ENCODE measurements around the gene CAMK1D. TPM values are rescaled to one million over a fixed set of nuclear protein-coding genes. Genes with fewer than 3 reads are reported as not detected.

The CAMK1D gene
- total RNA-seq, 1 experiment from 2014 or later = 0.63 TPM

DNA sequence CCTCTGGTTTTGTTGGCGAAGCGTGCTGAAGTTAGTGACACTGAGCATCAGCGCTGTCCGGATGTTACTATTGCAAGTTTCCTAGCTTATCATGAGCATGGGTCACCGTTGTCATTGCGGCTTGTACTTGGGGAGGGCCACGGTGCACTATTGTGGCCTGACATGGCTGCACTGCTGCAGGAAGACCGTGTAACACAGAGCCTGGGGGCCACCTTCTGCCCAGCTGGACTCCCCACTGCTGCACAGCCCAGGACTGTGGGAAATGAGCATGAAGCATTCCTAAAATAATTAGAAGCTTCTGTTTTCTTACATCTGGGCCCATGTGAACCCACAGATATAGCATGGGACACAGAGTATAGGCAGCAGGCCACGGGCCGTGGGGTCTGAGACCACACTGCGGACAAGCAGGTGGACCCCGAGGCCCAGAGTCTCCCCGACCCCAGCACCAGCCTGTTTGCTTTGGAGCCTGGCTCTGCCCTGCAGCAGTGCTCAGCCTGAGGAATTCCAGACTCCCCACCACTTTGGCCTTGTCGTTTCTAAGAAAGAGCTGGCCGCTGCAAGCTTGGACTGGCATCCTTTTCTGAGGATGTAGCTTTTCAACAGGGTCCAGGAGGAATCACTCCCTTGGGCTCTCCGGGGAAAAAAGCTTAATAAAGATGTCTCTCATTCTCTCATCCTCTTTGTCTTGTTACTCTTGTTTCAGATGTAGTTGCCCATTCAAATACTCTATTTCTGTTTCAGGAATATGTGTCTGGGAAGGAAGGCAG lies 473.0 kb downstream of the CAMK1D start:
- no peak overlapping the region for H3K4me2 ChIP-seq (ENCODE audit: low read depth, low read length, poor library complexity, severe bottlenecking)
- H3K4me1 ChIP-seq (ENCODE audit: low read length) = no peaks in the 10 kb centered on the region
- no peaks in the 10 kb centered on the region for H3K36me3 ChIP-seq (ENCODE audit: insufficient read depth, low read length)
- H3K27me3 ChIP-seq (ENCODE audit: low read length) = no peaks in the 10 kb centered on the region
- no peak overlapping the region for H2AFZ ChIP-seq (ENCODE audit: low read length)
- H4K20me1 ChIP-seq (ENCODE audit: insufficient read depth, low read depth, low read length) = no peaks in the 10 kb centered on the region
- no peaks in the 10 kb centered on the region for H3K9me3 ChIP-seq (ENCODE audit: low read length)
- H3K9ac ChIP-seq (ENCODE audit: low read length) = no peak overlapping the region
- no peak overlapping the region for H3K27ac ChIP-seq (ENCODE audit: low read length)
- no peaks in the 10 kb centered on the region for H3K79me2 ChIP-seq (ENCODE audit: low read length)
- no peak overlapping the region for H3K4me3 ChIP-seq (ENCODE audit: low read length)
- no peaks in the 10 kb centered on the region for H3K9me2 ChIP-seq (replicated peaks; ENCODE audit: insufficient read depth, low read length)
- no peak for DNase-seq

GRCh38 chr10:12822893-12823170 lies 473.5 kb downstream of the CAMK1D start:
- no peaks in the 10 kb centered on the region for H3K4me1 ChIP-seq (ENCODE audit: low read length)

DNA sequence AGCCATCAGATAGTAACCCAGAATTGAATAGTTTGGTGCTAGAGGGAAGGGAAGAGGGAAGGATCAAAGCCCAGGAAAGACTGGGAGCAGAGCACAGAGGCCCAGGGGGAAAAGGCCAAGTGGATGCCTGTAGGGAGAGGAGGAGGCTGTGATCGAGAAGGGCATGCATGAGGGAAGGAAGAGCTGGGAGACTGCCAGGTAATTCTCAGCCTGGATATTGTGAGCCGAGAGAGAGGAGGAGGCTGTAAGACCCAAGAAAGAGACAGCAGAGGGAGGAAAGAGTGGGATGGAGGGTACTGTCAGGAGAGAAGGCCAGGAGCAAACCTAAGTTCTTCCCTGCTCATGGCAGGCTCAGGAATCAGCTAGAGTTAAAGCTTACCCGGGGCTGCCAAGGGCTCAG lies 474.0 kb downstream of the CAMK1D start:
- DNase-seq = no peak
- Histone ChIP-seq H3K4me1 (ENCODE audit: low read length) (no peaks in the 10 kb centered on the region), H3K4me2 (ENCODE audit: low read depth, low read length, poor library complexity, severe bottlenecking) (no peak overlapping the region), H2AFZ (ENCODE audit: low read length) (no peak overlapping the region), H3K9ac (ENCODE audit: low read length) (no peak overlapping the region), H3K27me3 (ENCODE audit: low read length) (no peaks in the 10 kb centered on the region), H3K4me3 (ENCODE audit: low read length) (no peak overlapping the region), H3K36me3 (ENCODE audit: insufficient read depth, low read length) (no peaks in the 10 kb centered on the region), H3K9me3 (ENCODE audit: low read length) (no peaks in the 10 kb centered on the region), H3K27ac (ENCODE audit: low read length) (no peak overlapping the region), H4K20me1 (ENCODE audit: insufficient read depth, low read depth, low read length) (no peaks in the 10 kb centered on the region), H3K9me2 (replicated peaks; ENCODE audit: insufficient read depth, low read length) (no peaks in the 10 kb centered on the region), H3K79me2 (ENCODE audit: low read length) (no peaks in the 10 kb centered on the region)

More at GRCh38 chr10:12822893-12823170, 473.5 kb downstream of the CAMK1D start:
- Histone ChIP-seq H3K27ac (ENCODE audit: low read length) (no peak overlapping the region), H3K36me3 (ENCODE audit: insufficient read depth, low read length) (no peaks in the 10 kb centered on the region), H3K27me3 (ENCODE audit: low read length) (no peaks in the 10 kb centered on the region), H3K9me2 (replicated peaks; ENCODE audit: insufficient read depth, low read length) (no peaks in the 10 kb centered on the region), H3K4me2 (ENCODE audit: low read depth, low read length, poor library complexity, severe bottlenecking) (no peak overlapping the region), H3K9ac (ENCODE audit: low read length) (no peak overlapping the region), H3K79me2 (ENCODE audit: low read length) (no peaks in the 10 kb centered on the region), H2AFZ (ENCODE audit: low read length) (no peak overlapping the region), H4K20me1 (ENCODE audit: insufficient read depth, low read depth, low read length) (no peaks in the 10 kb centered on the region), H3K9me3 (ENCODE audit: low read length) (no peaks in the 10 kb centered on the region), H3K4me3 (ENCODE audit: low read length) (no peak overlapping the region)
- DNase-seq = no peak

DNA sequence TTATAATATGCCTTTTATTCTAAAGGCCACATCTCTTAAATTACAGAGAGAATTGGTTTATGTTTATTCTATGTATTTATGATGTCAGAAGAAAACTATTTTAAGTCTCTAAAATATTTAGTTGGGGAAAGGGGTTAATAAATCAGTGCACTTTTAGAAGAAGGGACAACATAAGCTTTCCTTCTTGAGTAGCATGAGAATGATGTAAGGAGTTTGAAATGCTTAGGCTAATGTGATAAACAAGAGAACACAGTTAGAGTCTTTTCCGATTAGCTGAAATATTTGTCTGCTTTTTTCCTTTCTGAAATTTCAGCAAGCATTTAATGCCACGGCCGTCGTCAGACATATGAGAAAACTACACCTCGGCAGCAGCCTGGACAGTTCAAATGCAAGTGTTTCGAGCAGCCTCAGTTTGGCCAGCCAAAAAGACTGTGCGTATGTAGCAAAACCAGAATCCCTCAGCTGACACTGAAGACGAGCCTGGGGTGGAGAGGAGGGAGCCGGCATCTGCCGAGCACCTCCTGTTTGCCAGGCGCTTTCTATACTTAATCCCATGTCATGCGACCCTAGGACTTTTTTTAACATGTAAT lies 476.0 kb downstream of the CAMK1D start:
- H3K9me3 ChIP-seq (ENCODE audit: low read length) = no peaks in the 10 kb centered on the region
- no peaks in the 10 kb centered on the region; the same call in 1 of the 2 replicates for H3K4me1 ChIP-seq (ENCODE audit: low read length)
- H3K9ac ChIP-seq (ENCODE audit: low read length) = no peak overlapping the region
- no peak for DNase-seq
- H2AFZ ChIP-seq (ENCODE audit: low read length) = no peak overlapping the region
- H3K27ac ChIP-seq (ENCODE audit: low read length) = no peak overlapping the region
- no peaks in the 10 kb centered on the region for H3K79me2 ChIP-seq (ENCODE audit: low read length)
- H3K36me3 ChIP-seq (ENCODE audit: insufficient read depth, low read length) = no peaks in the 10 kb centered on the region
- H4K20me1 ChIP-seq (ENCODE audit: insufficient read depth, low read depth, low read length) = no peaks in the 10 kb centered on the region
- no peaks in the 10 kb centered on the region for H3K9me2 ChIP-seq (replicated peaks; ENCODE audit: insufficient read depth, low read length)
- H3K27me3 ChIP-seq (ENCODE audit: low read length) = no peaks in the 10 kb centered on the region
- H3K4me3 ChIP-seq (ENCODE audit: low read length) = no peak overlapping the region
- H3K4me2 ChIP-seq (ENCODE audit: low read depth, low read length, poor library complexity, severe bottlenecking) = no peak overlapping the region

DNA sequence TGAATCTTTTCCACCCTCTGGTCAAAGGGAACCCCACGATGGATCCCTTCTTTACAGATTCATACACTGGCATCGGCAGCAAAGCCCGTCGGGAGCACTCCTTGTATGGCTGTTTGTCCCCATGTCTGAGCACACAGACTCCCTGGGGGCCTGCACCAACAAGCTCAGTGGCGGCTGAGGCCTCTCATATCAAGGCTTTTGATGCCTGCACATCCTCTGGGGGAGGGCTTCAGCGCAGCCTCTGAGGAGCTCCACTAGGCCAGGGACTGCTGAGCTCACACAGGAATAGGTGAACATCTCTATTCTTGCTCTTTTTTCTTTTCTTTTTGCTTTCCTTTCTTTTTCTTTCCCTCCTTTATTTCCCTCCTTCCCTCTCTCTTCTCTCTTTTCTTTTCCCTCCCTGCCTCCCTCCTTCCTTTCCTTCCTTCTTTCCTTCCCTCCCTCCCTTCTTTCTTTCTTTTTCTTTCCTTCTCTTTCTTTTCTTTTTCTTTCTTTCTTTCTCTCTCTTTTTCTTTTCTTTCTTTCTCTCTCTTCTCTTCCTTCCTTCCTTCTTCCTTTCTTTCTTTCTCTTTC lies 477.5 kb downstream of the CAMK1D start:
- no peaks in the 10 kb centered on the region for H3K36me3 ChIP-seq (ENCODE audit: insufficient read depth, low read length)
- no peaks in the 10 kb centered on the region for H4K20me1 ChIP-seq (ENCODE audit: insufficient read depth, low read depth, low read length)
- H3K9me3 ChIP-seq (ENCODE audit: low read length) = no peaks in the 10 kb centered on the region
- no peak overlapping the region for H3K9ac ChIP-seq (ENCODE audit: low read length)
- no peaks in the 10 kb centered on the region; the same call in 1 of the 2 replicates for H3K4me1 ChIP-seq (ENCODE audit: low read length)
- H3K4me3 ChIP-seq (ENCODE audit: low read length) = no peak overlapping the region
- no peak overlapping the region for H3K4me2 ChIP-seq (ENCODE audit: low read depth, low read length, poor library complexity, severe bottlenecking)
- no peak for DNase-seq
- H3K27ac ChIP-seq (ENCODE audit: low read length) = no peak overlapping the region
- H3K9me2 ChIP-seq (replicated peaks; ENCODE audit: insufficient read depth, low read length) = no peaks in the 10 kb centered on the region
- H2AFZ ChIP-seq (ENCODE audit: low read length) = no peak overlapping the region
- no peaks in the 10 kb centered on the region for H3K79me2 ChIP-seq (ENCODE audit: low read length)
- H3K27me3 ChIP-seq (ENCODE audit: low read length) = no peaks in the 10 kb centered on the region

- Histone ChIP-seq H3K27ac (ENCODE audit: low read length) (no peak overlapping the region), H3K36me3 (ENCODE audit: insufficient read depth, low read length) (no peaks in the 10 kb centered on the region), H2AFZ (ENCODE audit: low read length) (no peak overlapping the region), H3K4me1 (ENCODE audit: low read length) (no peaks in the 10 kb centered on the region; the same call in 1 of the 2 replicates), H3K9me3 (ENCODE audit: low read length) (no peaks in the 10 kb centered on the region), H3K4me3 (ENCODE audit: low read length) (no peak overlapping the region), H3K4me2 (ENCODE audit: low read depth, low read length, poor library complexity, severe bottlenecking) (no peak overlapping the region), H3K27me3 (ENCODE audit: low read length) (no peaks in the 10 kb centered on the region), H3K79me2 (ENCODE audit: low read length) (no peaks in the 10 kb centered on the region), H4K20me1 (ENCODE audit: insufficient read depth, low read depth, low read length) (no peaks in the 10 kb centered on the region), H3K9me2 (replicated peaks; ENCODE audit: insufficient read depth, low read length) (no peaks in the 10 kb centered on the region), H3K9ac (ENCODE audit: low read length) (no peak overlapping the region)
- DNase-seq = no peak
Measured at GRCh38 chr10:12828736-12829135, 479.4 kb downstream of the CAMK1D start.

DNA sequence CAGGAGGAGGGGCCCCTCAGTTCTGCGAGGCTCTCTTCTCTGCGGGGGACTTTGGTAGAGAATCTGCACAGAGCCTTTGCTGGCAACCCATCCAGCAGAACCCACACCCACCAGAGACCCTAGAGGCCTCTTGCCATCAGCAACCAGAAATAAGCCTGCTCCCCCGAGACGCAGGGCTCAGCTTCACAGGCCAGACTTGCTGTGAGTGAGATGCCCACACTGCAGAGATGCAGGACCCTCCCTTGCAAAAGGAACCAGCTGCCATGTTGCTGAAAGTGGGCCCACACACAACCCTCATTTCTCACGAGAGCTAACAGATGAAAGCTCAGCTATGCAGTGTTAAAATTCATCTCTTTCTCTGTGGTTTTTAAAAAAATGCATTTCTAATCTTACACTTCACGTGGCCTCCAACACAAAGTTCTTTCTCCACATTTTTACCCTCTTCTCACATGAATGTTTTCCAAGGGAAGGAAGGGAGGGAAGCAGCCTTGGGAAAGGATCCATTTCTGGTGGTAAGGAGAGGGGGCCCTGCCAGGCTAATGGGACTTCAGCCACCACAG lies 480.6 kb downstream of the CAMK1D start:
- Histone ChIP-seq H4K20me1 (ENCODE audit: insufficient read depth, low read depth, low read length) (no peaks in the 10 kb centered on the region), H3K9me3 (ENCODE audit: low read length) (no peaks in the 10 kb centered on the region), H3K9me2 (replicated peaks; ENCODE audit: insufficient read depth, low read length) (no peaks in the 10 kb centered on the region), H3K79me2 (ENCODE audit: low read length) (no peaks in the 10 kb centered on the region), H3K4me1 (ENCODE audit: low read length) (no peaks in the 10 kb centered on the region; the same call in 1 of the 2 replicates), H3K27me3 (ENCODE audit: low read length) (no peaks in the 10 kb centered on the region), H3K4me2 (ENCODE audit: low read depth, low read length, poor library complexity, severe bottlenecking) (no peak overlapping the region), H3K36me3 (ENCODE audit: insufficient read depth, low read length) (no peaks in the 10 kb centered on the region), H2AFZ (ENCODE audit: low read length) (no peak overlapping the region), H3K4me3 (ENCODE audit: low read length) (no peak overlapping the region), H3K27ac (ENCODE audit: low read length) (no peak overlapping the region), H3K9ac (ENCODE audit: low read length) (no peak overlapping the region)
- no peak for DNase-seq

DNA sequence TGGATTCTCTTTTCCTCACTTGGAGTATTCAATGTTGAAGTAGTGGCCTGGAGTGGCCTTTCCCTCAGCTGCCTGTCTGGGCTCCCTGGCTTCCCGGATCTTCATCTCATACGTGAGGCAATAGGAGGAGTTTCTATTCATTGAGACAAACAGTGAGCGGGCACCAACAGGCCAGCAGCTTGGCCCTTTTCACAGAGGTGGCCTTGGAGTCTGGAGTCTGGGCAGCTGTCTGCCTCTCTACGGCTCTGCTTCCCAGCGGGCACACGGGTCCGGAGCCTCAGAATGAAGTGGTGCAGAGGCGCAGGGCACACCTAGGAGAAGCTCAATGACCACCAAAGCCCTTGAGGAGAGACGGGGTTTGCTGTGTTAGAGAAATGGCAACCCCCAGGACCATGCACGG lies 482.7 kb downstream of the CAMK1D start:
- H3K4me2 ChIP-seq (ENCODE audit: low read depth, low read length, poor library complexity, severe bottlenecking) = no peak overlapping the region
- H3K9me2 ChIP-seq (replicated peaks; ENCODE audit: insufficient read depth, low read length) = no peaks in the 10 kb centered on the region
- H3K27me3 ChIP-seq (ENCODE audit: low read length) = no peaks in the 10 kb centered on the region
- H3K4me3 ChIP-seq (ENCODE audit: low read length) = no peak overlapping the region
- H3K9me3 ChIP-seq (ENCODE audit: low read length) = no peaks in the 10 kb centered on the region
- no peak overlapping the region for H3K27ac ChIP-seq (ENCODE audit: low read length)
- H3K79me2 ChIP-seq (ENCODE audit: low read length) = no peaks in the 10 kb centered on the region
- H4K20me1 ChIP-seq (ENCODE audit: insufficient read depth, low read depth, low read length) = no peaks in the 10 kb centered on the region
- no peak for DNase-seq
- no peaks in the 10 kb centered on the region; the same call in 1 of the 2 replicates for H3K4me1 ChIP-seq (ENCODE audit: low read length)
- H3K9ac ChIP-seq (ENCODE audit: low read length) = no peak overlapping the region
- no peaks in the 10 kb centered on the region for H3K36me3 ChIP-seq (ENCODE audit: insufficient read depth, low read length)
- H2AFZ ChIP-seq (ENCODE audit: low read length) = no peak overlapping the region
